Measurements from ENCODE around the gene BDKRB2.

DNA sequence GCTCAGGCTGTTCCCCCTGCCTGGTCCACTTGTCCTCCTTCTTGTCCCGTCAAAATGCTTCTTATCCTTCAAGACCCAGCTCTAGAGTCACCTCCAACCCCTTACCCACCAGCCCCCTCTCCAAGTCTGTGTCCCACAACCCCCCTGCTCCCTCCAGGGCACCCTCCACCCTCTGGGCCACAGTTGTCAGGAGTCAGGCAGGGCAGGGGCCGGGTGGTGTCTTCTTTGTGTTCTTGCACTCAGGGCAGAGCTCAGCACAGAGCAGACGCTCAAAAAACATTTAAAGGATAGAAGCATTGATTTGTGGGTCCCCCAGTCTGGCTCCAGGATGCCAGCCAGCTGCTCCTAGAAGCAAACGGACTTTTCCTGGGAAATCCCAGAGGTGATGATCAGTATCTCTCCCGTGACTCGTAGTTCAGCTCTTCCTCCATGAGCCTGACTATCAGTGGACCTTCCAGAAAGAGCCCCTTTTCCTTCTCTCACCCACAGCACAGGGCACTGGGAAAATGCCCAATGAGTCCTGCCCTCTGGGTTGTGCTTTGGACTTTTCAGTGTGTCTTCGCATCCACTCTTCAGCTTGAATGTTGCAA lies 34.1 kb downstream of the BDKRB2 start:
- TF ChIP-seq EZH2phosphoT487 (IDR thresholded peaks at IDR 0.05; ENCODE audit: insufficient read depth, low read depth) (no peak), EZH2 (IDR thresholded peaks at IDR 0.05; ENCODE audit: insufficient read depth, poor library complexity, severe bottlenecking) (no peak)

All from GM23248 (cell line).